A673 (cell line): Measurements from ENCODE around the gene DAPK2.

Experiments
- EZH2 ChIP-seq: fragments of 200-600 bp; sonication (generic); IDR thresholded peaks from 2 replicates; pipeline ENCODE4 v1.6.1; 2017; ENCODE audit warnings: borderline replicate concordance, low read depth, mild to moderate bottlenecking, mixed read lengths, antibody characterized with exemption, low read length; ENCODE audit not compliant: poor library complexity, severe bottlenecking
- TF ChIP-seq, protein P1 (sequence below): fragments of 300-800, 200-600 bp; sonication (generic); conservative IDR thresholded peaks from 2 replicates; pipeline ENCODE4 v1.5.1; 2017; ENCODE audit warnings: low read depth, mild to moderate bottlenecking, antibody characterized with exemption, low read length, moderate library complexity, mixed read lengths

DNA sequence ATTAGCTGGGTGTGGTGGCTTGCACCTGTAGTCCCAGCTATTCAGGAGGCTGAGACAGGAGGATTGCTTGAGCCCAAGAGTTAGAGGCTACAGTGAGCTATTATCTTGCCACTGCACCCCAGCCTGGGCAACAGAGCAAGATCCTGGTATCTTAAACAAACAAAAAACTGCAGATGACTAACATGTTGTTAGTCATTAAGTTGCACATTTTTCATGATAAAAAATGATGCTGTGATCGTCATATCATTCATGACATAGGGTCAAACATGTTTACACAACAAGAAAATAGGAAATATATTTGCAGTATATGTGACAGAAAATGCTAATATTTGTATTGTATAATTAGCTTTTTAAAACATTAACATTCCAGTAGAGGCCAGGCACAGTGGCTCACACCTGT, 20.2 kb upstream of the DAPK2 start:
- TF ChIP-seq, protein P1, sequence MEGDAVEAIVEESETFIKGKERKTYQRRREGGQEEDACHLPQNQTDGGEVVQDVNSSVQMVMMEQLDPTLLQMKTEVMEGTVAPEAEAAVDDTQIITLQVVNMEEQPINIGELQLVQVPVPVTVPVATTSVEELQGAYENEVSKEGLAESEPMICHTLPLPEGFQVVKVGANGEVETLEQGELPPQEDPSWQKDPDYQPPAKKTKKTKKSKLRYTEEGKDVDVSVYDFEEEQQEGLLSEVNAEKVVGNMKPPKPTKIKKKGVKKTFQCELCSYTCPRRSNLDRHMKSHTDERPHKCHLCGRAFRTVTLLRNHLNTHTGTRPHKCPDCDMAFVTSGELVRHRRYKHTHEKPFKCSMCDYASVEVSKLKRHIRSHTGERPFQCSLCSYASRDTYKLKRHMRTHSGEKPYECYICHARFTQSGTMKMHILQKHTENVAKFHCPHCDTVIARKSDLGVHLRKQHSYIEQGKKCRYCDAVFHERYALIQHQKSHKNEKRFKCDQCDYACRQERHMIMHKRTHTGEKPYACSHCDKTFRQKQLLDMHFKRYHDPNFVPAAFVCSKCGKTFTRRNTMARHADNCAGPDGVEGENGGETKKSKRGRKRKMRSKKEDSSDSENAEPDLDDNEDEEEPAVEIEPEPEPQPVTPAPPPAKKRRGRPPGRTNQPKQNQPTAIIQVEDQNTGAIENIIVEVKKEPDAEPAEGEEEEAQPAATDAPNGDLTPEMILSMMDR, result no peak
- TF ChIP-seq EZH2, result no peak
